Epidermal melanocyte (primary cell): Measurements from ENCODE around the gene LRBA.

Source experiments
- DNase-seq: peaks from one replicate; pipeline ENCODE4 v3.0.0; 2011; ENCODE audit warnings: low spot score; ENCODE audit not compliant: insufficient read length

Gene LRBA

GRCh38 chr4:150224896-150225591, 790.0 kb downstream of the LRBA start:
- DNase-seq, result no peak

GRCh38 chr4:150219841-150220240, 795.2 kb downstream of the LRBA start:
- DNase-seq, result no peak

- DNase-seq, result no peak
These were observed 796.6 kb downstream of the LRBA start for GRCh38 chr4:150218447-150218846.

- no peak for DNase-seq
These were observed 797.3 kb downstream of the LRBA start for GRCh38 chr4:150217808-150218207.

GRCh38 chr4:150217192-150217591, 797.9 kb downstream of the LRBA start:
- no peak for DNase-seq

GRCh38 chr4:150216726-150217125, 798.4 kb downstream of the LRBA start:
- no peak for DNase-seq

- DNase-seq, result no peak
These were observed 799.5 kb downstream of the LRBA start for GRCh38 chr4:150215601-150216000.
